Measurements from ENCODE around the gene CD200. TPM values are rescaled to one million over a fixed set of nuclear protein-coding genes. Genes with fewer than 3 reads are reported as not detected.

Gene CD200
- total RNA-seq, 1 experiment from 2014 or later: not detected

- Mint-ChIP-seq H3K27ac (ENCODE audit: low read depth, unreplicated experiment) (peak overlapping the region; percentile 90), H3K9me3 (ENCODE audit: unreplicated experiment) (no peaks in the 10 kb centered on the region), H3K27me3 (ENCODE audit: insufficient read depth, unreplicated experiment) (no peaks in the 10 kb centered on the region), H3K4me3 (ENCODE audit: unreplicated experiment) (no peak overlapping the region), H3K4me1 (ENCODE audit: insufficient read depth, unreplicated experiment) (peaks cover 26% of the 10 kb centered on the region), H3K36me3 (ENCODE audit: insufficient read depth, unreplicated experiment) (no peaks in the 10 kb centered on the region)
- intact Hi-C loops (cut with micrococcal nuclease): no loop called here
- ChIA-PET POLR2A (interaction anchor here (0.6 to 4.9 kb wide), 12 partner anchors 11 to 1539 kb away, joined by 3 to 40 read pairs (median 3); partner anchors contain the start of genes ATG3, GCSAM, SLC35A5 and SLC9C1), CTCF (interaction anchor here (0.6 to 8.9 kb wide), 11 partner anchors 9 to 330 kb away, joined by 3 to 97 read pairs (median 4); partner anchors contain the start of gene SLC9C1)
- BruUV-seq (replicated peaks): no TSS peak
- no peak for TF ChIP-seq CTCF (IDR thresholded peaks at IDR 0.05; ENCODE audit: unreplicated experiment)
- peak; percentile 9 for DNase-seq (ENCODE audit: unreplicated experiment)
These were observed 13.3 kb upstream of the CD200 start for GRCh38 chr3:112319516-112320276.

- POLR2A ChIA-PET: interaction anchor here (0.6 to 4.9 kb wide), 7 partner anchors 12 to 241 kb away, joined by 3 to 40 read pairs (median 3); partner anchors contain the start of genes ATG3 and SLC35A5
- H3K27ac Mint-ChIP-seq (ENCODE audit: low read depth, unreplicated experiment): no peak overlapping the region
- H3K36me3 Mint-ChIP-seq (ENCODE audit: insufficient read depth, unreplicated experiment): no peaks in the 10 kb centered on the region
- intact Hi-C loops (cut with micrococcal nuclease): no loop called here
- H3K4me3 Mint-ChIP-seq (ENCODE audit: unreplicated experiment): no peak overlapping the region
- CTCF ChIA-PET: interaction anchor here (0.6 to 8.9 kb wide), 4 partner anchors 26 to 199 kb away, joined by 3 to 97 read pairs (median 5); partner anchors contain the start of gene SLC9C1
- H3K9me3 Mint-ChIP-seq (ENCODE audit: unreplicated experiment): no peaks in the 10 kb centered on the region
- H3K27me3 Mint-ChIP-seq (ENCODE audit: insufficient read depth, unreplicated experiment): no peaks in the 10 kb centered on the region
- no peak for DNase-seq (ENCODE audit: unreplicated experiment)
- BruUV-seq (replicated peaks): no TSS peak
- peaks cover 20% of the 10 kb centered on the region for H3K4me1 Mint-ChIP-seq (ENCODE audit: insufficient read depth, unreplicated experiment)
- no peak for TF ChIP-seq CTCF (IDR thresholded peaks at IDR 0.05; ENCODE audit: unreplicated experiment)
These were observed 12.3 kb upstream of the CD200 start for GRCh38 chr3:112320691-112321090.

- no peak overlapping the region for H3K4me3 Mint-ChIP-seq (ENCODE audit: unreplicated experiment)
- intact Hi-C loops (cut with micrococcal nuclease): no loop called here
- CTCF ChIA-PET: interaction anchor here (0.6 to 8.9 kb wide), 7 partner anchors 17 to 279 kb away, joined by 3 to 97 read pairs (median 4); partner anchors contain the start of gene SLC9C1
These were observed 10.9 kb upstream of the CD200 start for GRCh38 chr3:112321867-112322652.

More at GRCh38 chr3:112321867-112322652, 10.9 kb upstream of the CD200 start:
- H3K9me3 Mint-ChIP-seq (ENCODE audit: unreplicated experiment): no peaks in the 10 kb centered on the region
- no peak for DNase-seq (ENCODE audit: unreplicated experiment)
- H3K27me3 Mint-ChIP-seq (ENCODE audit: insufficient read depth, unreplicated experiment): no peaks in the 10 kb centered on the region
- BruUV-seq (replicated peaks): no TSS peak
- peaks cover 20% of the 10 kb centered on the region for H3K4me1 Mint-ChIP-seq (ENCODE audit: insufficient read depth, unreplicated experiment)
- POLR2A ChIA-PET: interaction anchor here (0.7 to 4.9 kb wide), 4 partner anchors 13 to 318 kb away, joined by 3 to 40 read pairs (median 3); no protein-coding TSS in a partner anchor
- TF ChIP-seq CTCF (IDR thresholded peaks at IDR 0.05; ENCODE audit: unreplicated experiment): no peak
- no peak overlapping the region for H3K27ac Mint-ChIP-seq (ENCODE audit: low read depth, unreplicated experiment)
- no peaks in the 10 kb centered on the region for H3K36me3 Mint-ChIP-seq (ENCODE audit: insufficient read depth, unreplicated experiment)

Measured in MCF 10A (cell line).